Smooth muscle cell (in vitro differentiated cells): ENCODE results near the gene CTR9. TPM values are rescaled to one million over a fixed set of nuclear protein-coding genes. Genes with fewer than 3 reads are reported as not detected.

ENCODE experiments used
- DNase-seq: peaks from one replicate; lab custom pipeline; 2025; ENCODE audit not compliant: unreplicated experiment; lab: John Stamatoyannopoulos, UW
- H2AFZ ChIP-seq: fragments of 200-600 bp; sonication (generic); 2 replicates; pipeline ENCODE4 v1.6.0; 2016; ENCODE audit warnings: antibody characterized with exemption, low read depth, mild to moderate bottlenecking
- H3F3A ChIP-seq: fragments of 200-600 bp; sonication (generic); 2 replicates; pipeline ENCODE4 v1.6.0; 2017; ENCODE audit warnings: antibody characterized with exemption, low read depth
- H3K27ac ChIP-seq: fragments of 200-600 bp; sonication (generic); 2 replicates; pipeline ENCODE4 v1.5.1; 2016; ENCODE audit warnings: low read depth, mild to moderate bottlenecking
- H3K27me3 ChIP-seq: fragments of 200-600 bp; sonication (generic); 2 replicates; pipeline ENCODE4 v1.6.1; 2016; ENCODE audit warnings: low read depth, mild to moderate bottlenecking
- H3K36me3 ChIP-seq: fragments of 200-600 bp; sonication (generic); 2 replicates; pipeline ENCODE4 v1.5.1; 2016; ENCODE audit warnings: low read depth
- H3K4me1 ChIP-seq: fragments of 200-600 bp; sonication (generic); 2 replicates; pipeline ENCODE4 v1.5.1; 2016; ENCODE audit warnings: low read depth
- H3K4me2 ChIP-seq: fragments of 200-600 bp; sonication (generic); 2 replicates; pipeline ENCODE4 v1.6.0; 2016; ENCODE audit warnings: mild to moderate bottlenecking
- H3K4me3 ChIP-seq: fragments of 200-600 bp; sonication (generic); 2 replicates; pipeline ENCODE4 v1.5.1; 2016; ENCODE audit warnings: mild to moderate bottlenecking
- H3K79me2 ChIP-seq: fragments of 200-600 bp; sonication (generic); 2 replicates; pipeline ENCODE4 v1.6.0; 2016; ENCODE audit warnings: low read depth, mild to moderate bottlenecking
- H3K9ac ChIP-seq: fragments of 200-600 bp; sonication (generic); 2 replicates; pipeline ENCODE4 v1.6.0; 2016; ENCODE audit warnings: low read depth
- H3K9me3 ChIP-seq: fragments of 200-600 bp; sonication (generic); replicated peaks from 2 replicates; pipeline ENCODE4 v1.5.1; 2016; ENCODE audit warnings: low read depth
- H4K20me1 ChIP-seq: fragments of 200-600 bp; sonication (generic); 2 replicates; pipeline ENCODE4 v1.6.0; 2016; ENCODE audit warnings: low read depth
- WGBS: methylation state at CpG from one replicate; pipeline ENCODE4 v1.1.7; 2016; ENCODE audit warnings: low lambda C conversion rate; 5-methylcytosine and 5-hydroxymethylcytosine counted together
- polyA plus RNA-seq: library from polyadenylated mRNA; unstranded; fragments of >200 nt; fragmentation: Nextera tagmentation; extraction: Ambion mirVana; gene quantifications from 2 replicates; pipeline ENCODE4 v1.2.1, GENCODE V29; 2016
- total RNA-seq: library from RNA; depleted of rRNA; stranded (reverse); fragments of >200 nt; gene quantifications from 2 replicates; pipeline ENCODE4 v1.2.3, GENCODE V29; 2014
- TF ChIP-seq, protein P1 (sequence below): fragments of 200-600 bp; sonication (generic); IDR thresholded peaks from 2 replicates; pipeline ENCODE4 v1.5.1; 2017; ENCODE audit warnings: borderline replicate concordance, mild to moderate bottlenecking, antibody characterized with exemption; ENCODE audit not compliant: insufficient read depth, poor library complexity, severe bottlenecking

Gene CTR9
- total and polyA plus RNA-seq, 2 experiments from 2014 or later = 25.1 to 27.5 TPM

DNA sequence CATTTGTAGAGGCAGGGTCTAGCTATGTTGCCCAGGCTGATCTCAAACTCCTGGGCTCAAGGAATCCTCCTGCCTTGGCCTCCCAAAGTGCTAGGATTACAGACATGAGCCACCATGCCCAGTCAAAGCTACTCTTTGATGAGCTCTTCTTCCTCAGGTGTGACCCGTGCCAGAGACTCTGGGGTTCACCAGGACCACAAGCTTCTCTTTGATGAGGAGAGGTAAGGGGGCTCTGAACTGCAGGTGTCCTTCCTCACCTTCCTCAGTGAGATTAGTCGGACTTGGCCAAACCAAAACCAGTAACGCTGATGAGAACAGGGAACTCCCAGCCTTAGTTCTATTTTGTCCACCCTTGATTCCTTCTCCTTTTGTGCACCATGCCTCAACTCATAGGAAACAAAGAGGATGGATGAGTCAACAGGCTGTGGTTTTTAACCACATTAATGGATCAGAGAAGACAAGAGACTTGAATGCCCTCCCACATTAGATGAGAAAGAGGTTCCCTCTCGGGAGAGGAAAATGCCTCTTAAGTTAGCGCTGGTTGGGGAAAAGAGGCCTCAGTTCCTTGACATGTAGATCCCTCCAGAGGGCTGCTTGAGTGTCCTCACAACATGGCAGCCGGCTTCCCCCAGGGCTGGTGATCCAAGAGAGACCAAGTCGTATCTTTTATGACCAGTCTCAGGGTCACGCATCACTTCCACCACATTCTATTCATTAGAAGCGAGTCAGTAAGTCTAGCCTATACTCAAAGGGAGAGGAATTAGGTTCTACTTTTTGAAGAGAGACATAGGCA, 25.7 kb upstream of the CTR9 start:
- no peaks in the 10 kb centered on the region for H3K27me3 ChIP-seq
- 68% methylated on average over 9 of the region's 9 CpGs for WGBS
- H3K79me2 ChIP-seq = no peaks in the 10 kb centered on the region
- DNase-seq = no peak
- H3K9ac ChIP-seq = no peak overlapping the region
- peak overlapping the region; percentile 5 for H3K27ac ChIP-seq
- H3K9me3 ChIP-seq = no peaks in the 10 kb centered on the region
- no peak overlapping the region for H3K4me3 ChIP-seq
- H3F3A ChIP-seq = peaks cover 7% of the 10 kb centered on the region
- no peaks in the 10 kb centered on the region for H4K20me1 ChIP-seq
- no peak overlapping the region for H2AFZ ChIP-seq
- H3K4me2 ChIP-seq = no peak overlapping the region
- H3K4me1 ChIP-seq = peaks cover 9% of the 10 kb centered on the region
- no peaks in the 10 kb centered on the region for H3K36me3 ChIP-seq
- TF ChIP-seq, protein P1, sequence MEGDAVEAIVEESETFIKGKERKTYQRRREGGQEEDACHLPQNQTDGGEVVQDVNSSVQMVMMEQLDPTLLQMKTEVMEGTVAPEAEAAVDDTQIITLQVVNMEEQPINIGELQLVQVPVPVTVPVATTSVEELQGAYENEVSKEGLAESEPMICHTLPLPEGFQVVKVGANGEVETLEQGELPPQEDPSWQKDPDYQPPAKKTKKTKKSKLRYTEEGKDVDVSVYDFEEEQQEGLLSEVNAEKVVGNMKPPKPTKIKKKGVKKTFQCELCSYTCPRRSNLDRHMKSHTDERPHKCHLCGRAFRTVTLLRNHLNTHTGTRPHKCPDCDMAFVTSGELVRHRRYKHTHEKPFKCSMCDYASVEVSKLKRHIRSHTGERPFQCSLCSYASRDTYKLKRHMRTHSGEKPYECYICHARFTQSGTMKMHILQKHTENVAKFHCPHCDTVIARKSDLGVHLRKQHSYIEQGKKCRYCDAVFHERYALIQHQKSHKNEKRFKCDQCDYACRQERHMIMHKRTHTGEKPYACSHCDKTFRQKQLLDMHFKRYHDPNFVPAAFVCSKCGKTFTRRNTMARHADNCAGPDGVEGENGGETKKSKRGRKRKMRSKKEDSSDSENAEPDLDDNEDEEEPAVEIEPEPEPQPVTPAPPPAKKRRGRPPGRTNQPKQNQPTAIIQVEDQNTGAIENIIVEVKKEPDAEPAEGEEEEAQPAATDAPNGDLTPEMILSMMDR = no peak

- H3K27me3 ChIP-seq = no peaks in the 10 kb centered on the region
- H3K79me2 ChIP-seq = no peaks in the 10 kb centered on the region
- peak overlapping the region; percentile 5 for H3K27ac ChIP-seq
- no peaks in the 10 kb centered on the region for H4K20me1 ChIP-seq
- peaks cover 7% of the 10 kb centered on the region for H3F3A ChIP-seq
- H3K9me3 ChIP-seq = no peaks in the 10 kb centered on the region
- no peak overlapping the region for H2AFZ ChIP-seq
- no peaks in the 10 kb centered on the region for H3K36me3 ChIP-seq
- DNase-seq = no peak
- no peak overlapping the region for H3K9ac ChIP-seq
- H3K4me2 ChIP-seq = no peak overlapping the region
- H3K4me3 ChIP-seq = no peak overlapping the region
- peaks cover 9% of the 10 kb centered on the region for H3K4me1 ChIP-seq
- TF ChIP-seq, protein P1 = no peak
Measured at GRCh38 chr11:10725907-10726253, 25.2 kb upstream of the CTR9 start.

DNA sequence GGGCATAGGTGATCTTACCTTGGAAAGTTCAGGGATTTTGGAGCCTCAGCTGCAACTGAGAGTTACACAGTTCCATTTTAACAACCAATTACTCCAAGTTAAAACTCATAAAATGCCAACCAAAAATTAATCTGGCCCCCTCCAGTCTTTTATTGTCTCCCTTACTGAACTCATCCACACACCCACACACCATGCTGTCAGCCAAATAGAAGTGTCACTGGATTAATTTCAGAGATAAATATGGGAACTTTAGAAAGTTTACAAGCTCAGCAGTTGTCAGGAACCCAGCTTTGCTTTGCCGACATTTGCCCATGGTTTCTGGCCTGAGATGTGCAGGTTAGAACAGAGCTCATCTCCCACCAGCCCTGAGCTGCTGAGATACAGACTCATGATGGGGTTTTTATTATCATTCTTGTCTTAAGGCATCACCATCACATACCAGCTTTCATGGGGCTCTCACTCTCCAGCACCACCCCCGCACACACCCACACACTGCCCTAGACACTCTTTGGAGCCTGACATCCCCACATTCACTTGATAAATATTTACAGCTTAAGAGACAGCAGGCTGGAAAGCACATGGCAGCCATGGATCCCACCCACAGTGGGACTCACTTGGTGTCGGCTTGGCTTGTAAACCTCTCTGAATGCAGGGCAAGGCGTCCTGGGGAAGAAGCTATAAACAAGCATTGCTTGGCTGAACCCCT, 23.7 kb upstream of the CTR9 start:
- Histone ChIP-seq H3K4me3 (no peak overlapping the region), H3K27ac (peak overlapping the region; percentile 58), H2AFZ (no peak overlapping the region), H4K20me1 (no peaks in the 10 kb centered on the region), H3K9ac (no peak overlapping the region), H3K27me3 (no peaks in the 10 kb centered on the region), H3F3A (peaks cover 7% of the 10 kb centered on the region), H3K36me3 (no peaks in the 10 kb centered on the region), H3K4me1 (peaks cover 9% of the 10 kb centered on the region), H3K79me2 (no peaks in the 10 kb centered on the region), H3K4me2 (peak overlapping the region; percentile 84), H3K9me3 (no peaks in the 10 kb centered on the region)
- 19% methylated on average over 4 of the region's 4 CpGs for WGBS
- DNase-seq = peak; percentile 13
- TF ChIP-seq, protein P1 = no peak
